ENCODE measurements around the gene EMP1. TPM values are rescaled to one million over a fixed set of nuclear protein-coding genes. Genes with fewer than 3 reads are reported as not detected.

Gene EMP1
- total RNA-seq, 1 donor from 2014 or later: 19.0 TPM

- H3K36me3 Mint-ChIP-seq: no peaks in the 10 kb centered on the region
- no peak for TF ChIP-seq CTCF (IDR thresholded peaks at IDR 0.05; ENCODE audit: unreplicated experiment)
- H3K9me3 Mint-ChIP-seq: peaks cover 7% of the 10 kb centered on the region
- peaks cover 4% of the 10 kb centered on the region for H3K27me3 Mint-ChIP-seq (ENCODE audit: low read depth)
- H3K4me3 Mint-ChIP-seq: no peak overlapping the region
- H3K4me1 Mint-ChIP-seq: peaks cover 24% of the 10 kb centered on the region
- no peak for DNase-seq (ENCODE audit: low spot score in 2 of 2, unreplicated experiment in 2 of 2)
- H3K27ac Mint-ChIP-seq: no peak overlapping the region
These were observed 27.4 kb downstream of the EMP1 start for GRCh38 chr12:13223941-13224340.

GRCh38 chr12:13227191-13227590 lies 30.7 kb downstream of the EMP1 start:
- Mint-ChIP-seq H3K4me1 (peaks cover 19% of the 10 kb centered on the region), H3K9me3 (peaks cover 4% of the 10 kb centered on the region), H3K27me3 (ENCODE audit: low read depth) (peaks cover 4% of the 10 kb centered on the region), H3K36me3 (no peaks in the 10 kb centered on the region), H3K4me3 (no peak overlapping the region), H3K27ac (no peak overlapping the region)
- no peak for DNase-seq (ENCODE audit: low spot score in 2 of 2, unreplicated experiment in 2 of 2)
- no peak for TF ChIP-seq CTCF (IDR thresholded peaks at IDR 0.05; ENCODE audit: unreplicated experiment)

- Mint-ChIP-seq H3K27me3 (ENCODE audit: low read depth) (peaks cover 4% of the 10 kb centered on the region), H3K9me3 (peaks cover 9% of the 10 kb centered on the region), H3K4me3 (no peak overlapping the region), H3K27ac (no peak overlapping the region), H3K36me3 (no peaks in the 10 kb centered on the region), H3K4me1 (peaks cover 6% of the 10 kb centered on the region)
- no peak for TF ChIP-seq CTCF (IDR thresholded peaks at IDR 0.05; ENCODE audit: unreplicated experiment)
- DNase-seq (ENCODE audit: low spot score in 2 of 2, unreplicated experiment in 2 of 2): no peak
These were observed 32.1 kb downstream of the EMP1 start for GRCh38 chr12:13228579-13228978.

- peaks cover 9% of the 10 kb centered on the region for H3K9me3 Mint-ChIP-seq
- H3K27me3 Mint-ChIP-seq (ENCODE audit: low read depth): peaks cover 4% of the 10 kb centered on the region
- no peaks in the 10 kb centered on the region for H3K4me1 Mint-ChIP-seq
- no peak overlapping the region for H3K4me3 Mint-ChIP-seq
- H3K36me3 Mint-ChIP-seq: no peaks in the 10 kb centered on the region
- no peak for TF ChIP-seq CTCF (IDR thresholded peaks at IDR 0.05; ENCODE audit: unreplicated experiment)
- H3K27ac Mint-ChIP-seq: no peak overlapping the region
- no peak for DNase-seq (ENCODE audit: low spot score in 2 of 2, unreplicated experiment in 2 of 2)
These were observed 33.0 kb downstream of the EMP1 start for GRCh38 chr12:13229504-13229903.

- peaks cover 9% of the 10 kb centered on the region for H3K9me3 Mint-ChIP-seq
- DNase-seq (ENCODE audit: low spot score in 2 of 2, unreplicated experiment in 2 of 2): no peak
- H3K4me3 Mint-ChIP-seq: no peak overlapping the region
- H3K4me1 Mint-ChIP-seq: no peaks in the 10 kb centered on the region
- no peak for TF ChIP-seq CTCF (IDR thresholded peaks at IDR 0.05; ENCODE audit: unreplicated experiment)
- no peaks in the 10 kb centered on the region for H3K36me3 Mint-ChIP-seq
- H3K27me3 Mint-ChIP-seq (ENCODE audit: low read depth): peaks cover 4% of the 10 kb centered on the region
- H3K27ac Mint-ChIP-seq: no peak overlapping the region
These were observed 34.0 kb downstream of the EMP1 start for GRCh38 chr12:13230500-13230899.

Data from mesothelial cell of epicardium (in vitro differentiated cells).